NCI-H2029 (cell line): ENCODE data around the gene ISL2.

Source experiments
- DNase-seq: peaks from one replicate; lab custom pipeline; 2025; lab: John Stamatoyannopoulos, UW

The ISL2 gene

DNA sequence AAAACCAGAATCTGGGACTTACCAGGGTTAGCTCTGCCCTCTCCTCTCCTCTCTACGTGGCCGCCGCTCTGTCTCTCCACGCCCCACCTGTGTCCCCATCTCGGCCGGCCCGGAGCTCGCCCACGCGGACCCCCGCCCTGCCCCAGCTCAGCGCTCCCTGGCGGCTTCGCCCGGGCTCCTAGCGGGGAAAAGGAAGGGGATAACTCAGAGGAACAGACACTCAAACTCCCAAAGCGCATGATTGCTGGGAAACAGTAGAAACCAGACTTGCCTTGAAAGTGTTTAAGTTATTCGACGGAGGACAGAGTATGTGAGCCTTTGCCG lies 5.4 kb downstream of the ISL2 start:
- no peak for DNase-seq

DNA sequence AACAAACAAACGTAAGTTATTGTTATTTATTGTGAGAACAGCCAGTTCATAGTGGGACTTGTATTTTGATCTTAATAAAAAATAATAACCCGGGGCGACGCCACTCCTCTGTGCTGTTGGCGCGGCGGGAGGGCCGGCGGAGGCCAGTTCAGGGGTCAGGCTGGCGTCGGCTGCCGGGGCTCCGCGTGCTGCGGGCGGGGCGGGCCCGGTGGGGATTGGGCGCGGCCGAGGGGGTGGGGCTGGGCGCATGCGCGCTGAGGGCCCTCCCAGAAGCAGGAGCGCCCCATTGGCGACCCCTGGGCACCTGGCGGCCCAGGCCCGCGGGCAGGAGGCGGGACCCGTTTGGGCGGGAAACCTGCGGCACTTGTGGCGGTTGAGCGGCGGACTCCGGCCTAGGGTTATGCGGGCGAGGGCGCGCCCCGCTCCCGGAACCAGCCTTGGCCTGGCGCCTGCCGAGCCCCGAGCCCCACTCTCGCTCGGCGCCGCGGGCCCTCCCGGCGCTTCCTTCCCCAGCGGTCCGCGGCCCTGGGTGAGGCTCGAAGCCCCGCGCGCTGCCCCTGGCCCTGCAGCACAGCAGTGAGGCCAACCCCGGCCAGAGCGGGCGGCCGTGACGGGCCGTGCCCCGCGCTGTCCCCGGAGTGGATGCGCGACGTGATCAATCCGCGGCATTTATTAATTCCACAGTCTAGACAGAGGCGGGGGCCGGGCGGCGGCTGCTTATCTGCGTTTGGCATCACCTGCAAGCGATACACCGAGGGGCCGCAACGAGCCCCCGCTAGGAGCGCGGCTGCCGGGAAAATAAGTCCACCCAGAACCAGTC lies 6.0 kb downstream of the ISL2 start:
- no peak for DNase-seq

- DNase-seq: no peak
These were observed 6.9 kb downstream of the ISL2 start for GRCh38 chr15:76343313-76343996.

DNA sequence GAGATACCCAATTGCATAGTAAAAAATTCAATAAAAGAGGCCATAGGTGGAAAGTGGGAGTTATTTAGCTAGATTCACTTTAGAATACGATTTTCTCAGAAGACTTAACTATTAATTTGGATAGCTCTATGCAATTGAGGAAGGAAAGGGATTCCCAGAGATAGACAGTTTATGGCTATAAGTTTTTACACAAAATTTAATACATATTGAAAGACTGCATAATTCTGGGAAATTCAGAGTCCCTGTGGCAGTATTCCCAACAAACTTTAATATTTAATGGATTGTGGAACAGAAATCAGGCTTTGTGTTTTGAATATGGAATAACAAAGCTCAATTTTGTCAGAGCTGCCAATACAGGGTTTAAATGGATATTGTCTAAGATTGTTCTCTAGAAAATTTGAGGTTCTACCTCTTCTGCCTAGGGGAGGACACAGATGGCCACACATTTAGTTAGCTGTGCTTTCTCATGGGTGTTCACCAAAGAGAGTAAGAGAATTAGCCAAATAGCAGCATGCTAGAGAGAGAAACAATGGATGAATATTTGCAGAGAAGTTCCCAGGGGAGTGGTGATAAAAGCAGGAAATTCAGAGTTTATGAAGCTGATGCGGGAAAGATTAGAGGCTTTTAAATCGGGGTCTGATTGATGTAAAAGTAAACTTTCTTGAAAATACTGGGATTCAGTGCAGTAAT lies 8.5 kb downstream of the ISL2 start:
- no peak for DNase-seq

DNA sequence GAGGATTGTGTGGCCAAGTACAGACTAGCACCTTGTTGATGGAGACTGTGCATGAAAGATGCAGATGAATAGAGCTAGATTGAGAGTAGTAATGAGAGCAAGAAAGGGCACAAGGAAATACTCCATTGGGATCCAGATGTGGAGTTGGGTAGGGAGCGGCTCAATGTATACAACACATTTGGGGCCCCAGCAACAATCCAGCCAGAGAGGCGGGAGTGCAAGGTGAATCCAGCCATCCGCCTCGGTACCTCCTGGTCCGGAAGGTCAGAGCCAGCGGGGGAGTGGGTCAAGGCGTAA lies 9.0 kb downstream of the ISL2 start:
- DNase-seq: no peak

GRCh38 chr15:76345880-76346668 lies 9.5 kb downstream of the ISL2 start:
- no peak for DNase-seq

DNA sequence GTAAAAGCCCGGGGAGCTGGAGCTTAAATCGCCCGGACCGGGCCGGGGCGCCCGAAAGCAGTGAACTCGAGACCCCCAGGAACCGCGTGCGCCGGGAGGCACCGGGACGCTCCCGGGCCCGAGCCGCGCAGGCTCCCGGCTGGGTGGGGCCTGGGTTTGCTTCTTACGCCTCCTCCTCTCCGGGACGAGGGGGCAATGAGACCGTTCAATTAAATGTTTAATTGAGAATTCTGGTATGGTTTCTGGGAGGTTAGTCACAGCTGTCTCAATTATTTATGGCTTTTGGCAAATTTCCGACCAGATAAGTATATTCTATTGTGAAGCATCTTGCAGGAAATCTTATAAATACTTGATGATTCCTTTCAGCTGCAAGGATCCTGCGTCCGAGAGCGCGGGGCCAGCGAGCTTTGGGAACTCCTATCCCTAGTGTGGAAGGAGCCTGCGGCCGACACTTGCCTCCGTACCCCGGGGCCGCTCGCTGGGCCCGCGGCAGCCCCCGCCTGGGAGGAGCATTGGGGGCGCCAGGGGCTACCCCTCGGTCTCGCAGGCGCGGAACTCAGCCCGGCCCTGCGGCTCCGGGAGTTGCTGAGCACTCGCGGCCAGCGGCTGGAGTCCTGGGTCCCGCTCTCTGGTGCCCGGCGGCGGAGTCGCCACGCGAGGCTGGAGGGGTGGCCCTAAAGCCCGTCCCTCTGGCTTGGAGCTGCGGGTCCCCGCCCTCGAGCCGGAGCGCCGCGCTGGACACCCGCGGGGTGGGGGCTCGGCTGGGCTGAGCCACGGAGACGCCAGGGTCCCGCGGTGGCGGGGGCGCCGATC lies 10.3 kb downstream of the ISL2 start:
- no peak for DNase-seq

GRCh38 chr15:76347482-76348055 lies 11.0 kb downstream of the ISL2 start:
- no peak for DNase-seq

DNA sequence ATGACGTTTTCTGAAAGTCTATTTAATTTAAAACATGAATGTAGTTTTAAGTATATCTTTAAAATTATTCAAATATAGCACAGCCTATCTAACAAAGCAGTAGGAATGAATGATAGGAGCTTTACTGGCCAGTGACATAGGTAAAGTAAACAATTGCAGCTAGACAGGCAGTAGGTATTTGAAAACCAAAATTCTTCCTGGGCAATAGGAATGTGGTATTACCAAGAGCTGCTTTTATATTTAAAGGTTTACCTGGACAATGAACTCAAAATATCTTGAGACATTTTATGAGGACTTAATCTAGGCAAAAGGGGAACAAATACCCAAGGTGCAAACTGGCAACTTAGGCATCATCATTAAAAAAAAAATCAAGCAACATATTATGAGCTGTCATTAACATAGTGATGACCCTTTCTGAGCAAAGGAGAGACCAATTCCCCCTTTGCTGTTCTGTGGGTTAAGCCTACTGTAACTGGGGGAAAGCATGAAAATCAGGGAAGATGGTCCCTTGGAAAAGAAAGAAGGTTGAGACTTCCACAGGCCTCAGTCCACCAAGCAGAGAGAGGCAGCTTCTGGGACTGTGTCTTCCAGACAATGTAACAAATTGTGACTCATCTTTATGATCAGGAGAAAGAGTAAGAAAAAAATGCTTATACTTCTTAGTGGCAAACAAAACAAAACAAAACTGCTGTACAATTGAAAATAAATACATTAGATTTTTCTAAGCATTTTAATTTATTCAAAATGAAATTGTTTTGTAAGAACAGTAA lies 12.9 kb downstream of the ISL2 start:
- DNase-seq: no peak

GRCh38 chr15:76353023-76353577 lies 16.5 kb downstream of the ISL2 start:
- no peak for DNase-seq

DNA sequence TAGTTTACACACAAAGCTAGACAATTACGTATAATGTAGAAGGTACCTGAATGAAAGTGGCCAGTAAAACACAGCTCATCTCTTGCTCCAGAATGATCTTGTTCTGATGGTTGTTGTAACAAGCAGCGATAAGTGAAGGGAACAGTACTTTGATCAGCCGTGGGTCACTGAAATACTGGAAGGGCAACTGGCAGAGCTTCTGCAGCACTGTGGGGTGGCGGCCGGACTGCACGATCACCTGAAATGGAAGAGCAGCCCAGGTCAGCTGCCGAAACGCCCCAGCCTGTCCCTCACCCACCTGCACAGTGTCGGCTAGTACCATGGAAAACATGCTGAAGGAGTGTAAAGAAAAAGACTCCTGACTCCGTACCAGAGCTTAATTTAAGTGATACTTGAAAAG lies 17.3 kb downstream of the ISL2 start:
- DNase-seq: no peak

DNA sequence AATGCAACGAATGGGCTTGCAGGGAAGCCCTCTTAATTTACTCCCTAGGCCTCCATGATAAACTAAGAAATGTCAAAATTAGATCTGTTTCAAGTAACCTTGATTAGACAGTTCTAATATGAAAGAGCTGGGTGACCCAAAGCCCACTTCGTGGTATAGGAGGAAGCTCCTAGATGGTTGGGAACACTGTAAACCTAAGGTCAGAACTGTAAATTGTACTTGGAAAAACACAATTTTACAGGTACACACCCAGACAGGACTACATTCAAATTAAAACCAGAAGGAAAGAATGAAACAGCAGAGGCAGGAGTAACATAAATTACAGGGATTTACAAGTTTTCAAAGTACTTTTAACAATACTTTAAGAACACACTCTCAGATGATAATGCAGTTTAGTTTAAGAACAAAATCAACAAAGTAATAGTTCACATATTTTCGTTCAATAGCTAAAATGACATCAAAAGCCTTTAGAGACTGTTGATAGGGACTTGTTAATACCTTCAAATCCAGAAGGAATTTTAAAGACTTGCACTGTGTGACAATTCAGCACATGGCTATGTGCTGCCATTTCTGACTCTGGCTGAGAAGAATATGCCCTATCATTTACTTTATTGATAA lies 18.4 kb downstream of the ISL2 start:
- DNase-seq: no peak

DNA sequence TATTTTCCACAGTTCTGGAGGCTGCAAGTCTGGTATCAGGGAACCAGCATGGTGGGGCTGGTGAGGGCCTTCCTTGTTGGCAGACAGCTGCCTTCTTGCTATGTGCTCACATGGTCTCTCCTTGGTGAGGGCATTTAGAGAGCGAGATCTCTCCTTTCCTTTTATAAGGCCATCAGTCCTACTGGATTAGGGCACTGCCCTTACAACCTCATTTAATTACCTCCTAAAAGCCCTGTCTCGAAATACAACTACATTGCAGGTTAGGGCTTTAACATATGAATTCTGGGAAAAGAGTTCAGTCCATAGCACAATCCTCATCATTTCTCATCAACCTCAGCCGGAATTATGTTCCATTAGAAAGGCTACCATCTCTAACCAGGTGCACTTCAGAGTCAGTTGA lies 21.9 kb downstream of the ISL2 start:
- no peak for DNase-seq

DNA sequence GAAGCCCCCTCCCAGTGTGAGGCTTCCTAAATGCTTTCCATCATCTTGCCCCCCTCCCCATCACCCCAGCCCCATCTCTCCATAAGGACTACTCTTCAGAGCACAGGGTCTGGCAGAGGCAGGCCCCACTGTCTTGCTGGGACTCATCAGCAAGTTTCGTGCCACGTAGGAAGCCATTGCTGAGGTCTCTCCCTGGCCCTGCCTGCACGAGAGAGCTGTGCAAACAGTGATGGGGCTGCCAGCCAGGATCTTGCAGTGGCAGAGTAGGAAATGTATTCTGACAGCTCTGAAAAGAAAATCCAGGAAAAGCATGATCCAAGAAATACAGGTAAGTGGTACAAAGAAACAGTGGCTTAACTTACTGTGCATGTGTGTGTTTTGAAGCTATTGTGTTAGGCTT lies 22.6 kb downstream of the ISL2 start:
- no peak for DNase-seq

GRCh38 chr15:76360416-76360815 lies 23.8 kb downstream of the ISL2 start:
- DNase-seq: no peak

DNA sequence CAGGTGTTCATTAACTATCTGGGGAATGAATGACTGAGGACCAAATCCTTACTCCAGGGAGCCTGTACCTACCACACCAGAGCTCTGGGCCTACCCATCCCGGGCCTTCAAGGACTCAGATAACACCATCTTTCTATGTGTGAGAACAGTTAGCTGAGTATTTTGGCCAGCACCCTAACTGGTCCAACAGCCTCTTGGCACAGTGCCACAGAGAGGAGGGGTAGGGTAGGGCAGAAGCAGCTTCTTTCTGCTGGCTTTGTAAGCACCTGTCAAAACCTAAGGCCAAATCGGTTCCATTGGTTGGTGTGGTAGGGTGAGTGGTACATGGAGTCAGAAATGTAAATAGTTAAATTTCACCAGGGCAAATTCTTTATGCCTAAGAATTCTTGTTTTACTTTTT lies 26.7 kb downstream of the ISL2 start:
- no peak for DNase-seq

GRCh38 chr15:76366714-76367113 lies 30.1 kb downstream of the ISL2 start:
- peak; percentile 25 for DNase-seq

DNA sequence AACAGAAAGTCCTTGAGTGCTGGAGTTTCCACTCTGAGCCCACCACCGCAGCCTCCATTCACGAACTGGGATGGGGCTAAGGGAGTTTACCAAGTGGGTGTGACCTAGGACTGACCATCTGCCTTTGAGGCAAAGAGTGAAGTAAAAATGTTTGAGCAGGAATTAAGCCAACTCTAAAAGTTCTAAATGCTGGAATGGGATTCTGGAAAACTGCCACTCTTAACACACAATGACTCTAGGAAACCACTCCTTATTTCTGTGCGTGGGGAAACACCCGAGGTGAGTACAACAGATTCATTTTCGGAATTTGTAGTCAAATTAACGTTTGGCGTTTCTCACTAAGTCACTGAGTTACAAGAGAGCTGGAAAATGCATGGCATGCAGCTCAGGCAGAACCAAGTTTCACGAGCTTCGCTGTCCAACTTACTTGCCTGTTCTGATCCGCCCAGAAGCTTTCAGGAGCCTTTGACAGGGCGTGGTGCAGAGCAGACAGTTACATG lies 31.6 kb downstream of the ISL2 start:
- no peak for DNase-seq

- DNase-seq: no peak
These were observed 39.5 kb downstream of the ISL2 start for GRCh38 chr15:76376029-76376428.

GRCh38 chr15:76376816-76377215 lies 40.2 kb downstream of the ISL2 start:
- DNase-seq: no peak
